Activated CD4-positive, alpha-beta T cell treated with anti-CD3 and anti-CD28 coated beads for 36 hours (primary cell): ENCODE measurements around the gene FOXD3. TPM values are rescaled to one million over a fixed set of nuclear protein-coding genes. Genes with fewer than 3 reads are reported as not detected.
"Not testable (repeated sequence)": the region's sequence is repeated elsewhere in the genome, so short reads cannot be mapped to it uniquely, and the experiment has no call there.

Experiments
- ATAC-seq: fragments of 200-7000 bp; cut with Tn5 transposase; one replicate; pipeline ENCODE4 v1.10.0; 2021; ENCODE audit warnings: mild to moderate bottlenecking, moderate library complexity
- CTCF ChIA-PET: fragments of 350-600 bp; sonication (Branson Sonifier 250); formaldehyde crosslinking; loops from one replicate; lab custom pipeline; 2021; ENCODE audit warnings: antibody characterized with exemption; lab: Charles Lee
- POLR2A ChIA-PET: fragments of 350-600 bp; sonication (Branson Sonifier 250); formaldehyde crosslinking; loops from one replicate; lab custom pipeline; 2021; ENCODE audit warnings: antibody characterized with exemption, inconsistent platforms; lab: Charles Lee
- DNase-seq: peaks from one replicate; pipeline ENCODE4 v3.0.0-alpha.2; 2020
- H3K27ac Mint-ChIP-seq: one replicate; pipeline ENCODE4 v1.8.0; 2021; ENCODE audit warnings: mixed read lengths
- H3K27me3 Mint-ChIP-seq: one replicate; pipeline ENCODE4 v1.8.0; 2021; ENCODE audit warnings: mixed read lengths
- H3K36me3 Mint-ChIP-seq: one replicate; pipeline ENCODE4 v1.8.0; 2021; ENCODE audit warnings: low read depth, mixed read lengths
- H3K4me1 Mint-ChIP-seq: one replicate; pipeline ENCODE4 v1.8.0; 2021; ENCODE audit warnings: mixed read lengths
- H3K4me3 Mint-ChIP-seq: one replicate; pipeline ENCODE4 v1.8.0; 2021; ENCODE audit warnings: mild to moderate bottlenecking, moderate library complexity, mixed read lengths
- H3K9me3 Mint-ChIP-seq: one replicate; pipeline ENCODE4 v1.8.0; 2021; ENCODE audit warnings: low read depth, mixed read lengths
- intact Hi-C, 2 experiments: fragments of 100-400 bp; cut with DNase I in 1 of 2; cut with micrococcal nuclease in 1 of 2; formaldehyde crosslinking; loops; one replicate each; pipeline versions ENCODE4 v1.14.2 to v1.15.1; 2022 to 2024; cut with DNase I, micrococcal nuclease
- total RNA-seq, 2 experiments: library from RNA; stranded (reverse); gene quantifications; one replicate each; pipeline ENCODE4 v1.2.3, GENCODE V29; 2021

The FOXD3 gene
- total RNA-seq, 2 experiments from 2014 or later: not detected

- CTCF ChIA-PET: interaction anchor here (0.6 to 1.1 kb wide), 6 partner anchors 11 to 524 kb away, joined by 3 to 7 read pairs (median 3); no protein-coding TSS in a partner anchor
- Mint-ChIP-seq H3K4me3 (no peak overlapping the region), H3K9me3 (no peaks in the 10 kb centered on the region), H3K27ac (no peak overlapping the region), H3K4me1 (peaks cover 21% of the 10 kb centered on the region), H3K36me3 (no peaks in the 10 kb centered on the region), H3K27me3 (peaks cover 67% of the 10 kb centered on the region)
- ATAC-seq: peak; percentile 4
- POLR2A ChIA-PET: no interaction called here
- DNase-seq: no peak
- intact Hi-C loops: loop anchor here (2.0 to 10.0 kb wide), 4 partner anchors 13 to 915 kb away; partner anchors contain the start of genes EFCAB7 (in 1 of the 2) and ITGB3BP (in 1 of the 2)
Measured at GRCh38 chr1:63329621-63330330, 7.4 kb downstream of the FOXD3 start.

DNA sequence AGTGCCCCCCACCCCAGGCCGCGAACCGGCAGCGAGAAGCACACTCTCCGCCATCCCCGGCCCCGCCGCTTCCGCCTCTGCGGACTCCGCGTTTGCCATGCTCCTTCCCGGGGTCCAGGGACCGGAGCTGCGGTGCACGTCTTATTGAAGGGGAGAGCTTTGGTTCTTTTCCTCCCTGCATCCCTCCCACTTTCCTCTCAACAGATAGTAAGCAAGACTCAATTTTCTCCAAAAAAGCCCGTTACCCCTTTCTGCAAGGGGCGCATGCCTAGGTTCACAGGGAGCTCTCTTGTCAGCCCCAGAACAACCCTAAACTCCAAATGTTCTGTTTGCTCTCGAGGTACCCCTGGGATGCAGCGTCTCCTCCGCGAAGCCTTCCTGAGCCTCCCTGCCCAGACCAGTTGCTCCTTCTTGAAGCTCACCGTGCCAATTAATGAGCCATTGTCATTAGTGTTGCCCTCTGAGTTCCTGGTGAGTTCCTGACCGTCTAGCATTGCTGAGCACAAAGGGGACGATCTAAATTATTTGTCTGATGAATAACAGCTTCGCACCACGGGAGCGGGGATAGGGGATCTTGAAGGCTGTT, 8.1 kb downstream of the FOXD3 start:
- Mint-ChIP-seq H3K27me3 (peaks cover 71% of the 10 kb centered on the region), H3K9me3 (no peaks in the 10 kb centered on the region), H3K4me1 (peaks cover 21% of the 10 kb centered on the region), H3K36me3 (no peaks in the 10 kb centered on the region), H3K4me3 (peak overlapping the region; percentile 42), H3K27ac (no peak overlapping the region)
- ChIA-PET POLR2A (interaction anchor here (0.5 to 0.6 kb wide), 2 partner anchors 26 to 787 kb away, joined by 3 to 5 read pairs; no protein-coding TSS in a partner anchor), CTCF (interaction anchor here (0.6 to 1.9 kb wide), 6 partner anchors 9 to 199 kb away, joined by 3 to 7 read pairs (median 4); no protein-coding TSS in a partner anchor)
- DNase-seq (no peak), ATAC-seq (no peak)
- intact Hi-C loops: loop anchor here in 1 of 2 experiments (2.0 kb wide), 1 partner anchor 14 kb away; no protein-coding TSS in a partner anchor

DNA sequence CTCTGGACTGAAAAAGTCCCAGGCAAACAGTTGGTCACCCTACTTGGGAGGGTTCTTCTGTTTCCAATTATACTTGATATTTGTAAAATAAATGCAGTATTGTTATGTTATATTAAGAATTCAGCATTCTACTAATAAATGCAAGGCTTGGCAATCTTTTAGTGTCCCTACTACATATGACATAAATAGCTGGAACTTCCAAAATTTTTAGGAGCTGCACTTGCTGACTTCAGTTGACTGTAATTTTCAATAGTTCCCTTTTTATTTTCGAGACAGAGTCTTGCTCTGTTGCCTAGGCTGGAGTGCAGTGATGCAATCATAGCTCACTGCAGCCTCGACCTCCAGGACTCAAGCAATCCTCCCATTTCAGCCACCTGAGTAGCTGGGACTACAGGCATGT, 20.0 kb downstream of the FOXD3 start:
- Mint-ChIP-seq H3K27me3 (peaks cover 20% of the 10 kb centered on the region), H3K4me1 (no peaks in the 10 kb centered on the region), H3K9me3 (no peaks in the 10 kb centered on the region), H3K4me3 (no peak overlapping the region), H3K27ac (no peak overlapping the region), H3K36me3 (no peaks in the 10 kb centered on the region)
- ATAC-seq (no peak), DNase-seq (no peak)
- intact Hi-C loops: no loop called here
- ChIA-PET CTCF (no interaction called here), POLR2A (no interaction called here)

DNA sequence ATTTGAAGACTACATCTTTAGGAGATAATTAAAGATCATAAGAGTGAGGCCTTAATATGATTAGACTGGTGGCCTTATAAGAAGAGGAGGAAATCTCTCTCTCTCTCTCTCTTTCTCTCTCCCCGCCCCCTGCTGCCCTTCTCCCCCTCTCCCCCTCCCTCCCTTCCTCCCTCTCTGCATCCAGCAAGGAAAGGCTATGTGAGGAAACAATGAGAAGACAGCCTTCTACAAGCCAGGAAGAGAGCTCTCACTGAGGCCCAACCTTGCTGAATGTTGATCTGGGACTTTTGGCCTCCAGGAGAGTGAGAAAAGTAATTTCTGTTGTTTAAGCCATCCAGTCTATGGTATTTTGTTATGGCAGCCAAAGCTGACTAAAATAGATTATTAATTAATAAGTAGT, 21.6 kb downstream of the FOXD3 start:
- Mint-ChIP-seq H3K4me3 (no peak overlapping the region), H3K9me3 (no peaks in the 10 kb centered on the region), H3K4me1 (no peaks in the 10 kb centered on the region), H3K27ac (no peak overlapping the region), H3K36me3 (no peaks in the 10 kb centered on the region), H3K27me3 (peaks cover 20% of the 10 kb centered on the region)
- no peak for ATAC-seq
- POLR2A ChIA-PET: no interaction called here
- CTCF ChIA-PET: no interaction called here
- intact Hi-C loops: no loop called here
- DNase-seq: no peak

GRCh38 chr1:63350320-63350719, 28.0 kb downstream of the FOXD3 start:
- intact Hi-C loops: no loop called here
- Mint-ChIP-seq H3K4me1 (no peaks in the 10 kb centered on the region), H3K27ac (no peak overlapping the region), H3K9me3 (no peaks in the 10 kb centered on the region), H3K27me3 (peaks cover 17% of the 10 kb centered on the region), H3K36me3 (no peaks in the 10 kb centered on the region), H3K4me3 (no peak overlapping the region)
- ATAC-seq (no peak), DNase-seq (no peak)
- POLR2A ChIA-PET: no interaction called here
- CTCF ChIA-PET: interaction anchor here (0.6 kb wide), 1 partner anchor 64 kb away, joined by 3 read pairs; no protein-coding TSS in a partner anchor

- DNase-seq (no peak), ATAC-seq (no peak)
- H3K27me3 Mint-ChIP-seq: peaks cover 19% of the 10 kb centered on the region
- no peaks in the 10 kb centered on the region for H3K36me3 Mint-ChIP-seq
- H3K4me1 Mint-ChIP-seq: no peaks in the 10 kb centered on the region
- POLR2A ChIA-PET: no interaction called here
- H3K4me3 Mint-ChIP-seq: no peak overlapping the region
- CTCF ChIA-PET: no interaction called here
- no peak overlapping the region for H3K27ac Mint-ChIP-seq
- intact Hi-C loops: no loop called here
- no peaks in the 10 kb centered on the region for H3K9me3 Mint-ChIP-seq
Measured at GRCh38 chr1:63352736-63353135, 30.4 kb downstream of the FOXD3 start.

DNA sequence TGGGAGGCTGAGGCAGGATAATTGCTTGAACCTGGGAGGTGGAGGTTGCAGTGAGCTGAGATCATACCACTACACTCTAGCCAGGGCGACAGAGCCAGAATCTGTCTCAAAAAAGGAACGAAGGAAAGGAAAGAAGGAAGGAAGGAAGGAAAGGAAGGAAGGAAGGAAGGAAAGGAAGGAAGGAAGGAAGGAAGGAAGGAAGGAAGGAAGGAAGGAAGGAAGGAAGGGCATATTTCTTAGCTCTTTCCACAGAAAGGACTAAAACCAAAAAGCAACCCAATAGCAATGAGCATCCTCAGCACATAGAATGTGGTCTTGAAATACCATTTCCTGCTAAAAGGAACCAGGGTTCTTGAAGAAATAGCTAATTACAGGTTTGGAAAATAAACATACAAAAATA, 33.9 kb downstream of the FOXD3 start:
- H3K27me3 Mint-ChIP-seq: peaks cover 21% of the 10 kb centered on the region

GRCh38 chr1:63359561-63359960, 37.2 kb downstream of the FOXD3 start:
- ChIA-PET POLR2A (no interaction called here), CTCF (interaction anchor here (0.6 kb wide), 1 partner anchor 39 kb away, joined by 4 read pairs; no protein-coding TSS in a partner anchor)
- DNase-seq: no peak
- Mint-ChIP-seq H3K27me3 (peaks cover 14% of the 10 kb centered on the region), H3K4me3 (no peak overlapping the region), H3K27ac (no peak overlapping the region), H3K36me3 (no peaks in the 10 kb centered on the region), H3K4me1 (no peaks in the 10 kb centered on the region), H3K9me3 (no peaks in the 10 kb centered on the region)
- intact Hi-C loops: no loop called here
- no peak for ATAC-seq

More for the DNA sequence above, 33.9 kb downstream of the FOXD3 start:
- H3K4me3 Mint-ChIP-seq, POLR2A ChIA-PET, intact Hi-C loops, DNase-seq, H3K36me3 Mint-ChIP-seq, H3K9me3 Mint-ChIP-seq, H3K4me1 Mint-ChIP-seq, ATAC-seq, H3K27ac Mint-ChIP-seq: not testable (repeated sequence)
- CTCF ChIA-PET: interaction anchor here (0.9 to 1.0 kb wide), 2 partner anchors 48 to 207 kb away, joined by 3 read pairs; no protein-coding TSS in a partner anchor

DNA sequence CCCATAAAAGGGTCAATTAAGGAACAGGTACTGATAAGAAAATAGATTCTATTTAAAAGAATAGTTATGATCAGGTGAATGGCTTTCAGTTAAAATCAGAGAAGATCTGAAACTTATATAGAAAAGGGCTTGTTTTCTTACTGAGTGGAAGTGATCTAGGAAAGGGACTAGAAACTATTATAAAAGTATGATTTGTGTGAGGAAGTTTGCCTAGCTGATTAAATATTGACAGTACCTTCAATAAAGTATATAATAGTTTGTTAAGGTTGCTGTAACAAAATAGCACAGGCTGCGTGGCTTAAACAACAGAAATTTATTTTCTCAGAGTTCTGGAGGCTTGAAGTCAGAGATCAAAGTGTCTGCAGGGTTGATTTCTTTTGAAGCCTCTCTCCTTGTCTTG, 39.7 kb downstream of the FOXD3 start:
- no peak overlapping the region for H3K27ac Mint-ChIP-seq

GRCh38 chr1:63362578-63362977, 40.2 kb downstream of the FOXD3 start:
- intact Hi-C loops: no loop called here
- Mint-ChIP-seq H3K9me3 (no peaks in the 10 kb centered on the region), H3K36me3 (no peaks in the 10 kb centered on the region), H3K4me1 (peaks cover 8% of the 10 kb centered on the region), H3K27ac (no peak overlapping the region), H3K27me3 (peaks cover 9% of the 10 kb centered on the region), H3K4me3 (no peak overlapping the region)
- CTCF ChIA-PET: no interaction called here
- no peak for DNase-seq
- ATAC-seq: no peak
- POLR2A ChIA-PET: no interaction called here

More for the DNA sequence above, 39.7 kb downstream of the FOXD3 start:
- Mint-ChIP-seq H3K4me1 (peaks cover 6% of the 10 kb centered on the region), H3K27me3 (peaks cover 9% of the 10 kb centered on the region), H3K4me3 (no peak overlapping the region), H3K9me3 (no peaks in the 10 kb centered on the region), H3K36me3 (no peaks in the 10 kb centered on the region)
- DNase-seq (no peak), ATAC-seq (no peak)
- intact Hi-C loops: no loop called here
- ChIA-PET CTCF (interaction anchor here (0.6 kb wide), 1 partner anchor 229 kb away, joined by 3 read pairs; no protein-coding TSS in a partner anchor), POLR2A (no interaction called here)

DNA sequence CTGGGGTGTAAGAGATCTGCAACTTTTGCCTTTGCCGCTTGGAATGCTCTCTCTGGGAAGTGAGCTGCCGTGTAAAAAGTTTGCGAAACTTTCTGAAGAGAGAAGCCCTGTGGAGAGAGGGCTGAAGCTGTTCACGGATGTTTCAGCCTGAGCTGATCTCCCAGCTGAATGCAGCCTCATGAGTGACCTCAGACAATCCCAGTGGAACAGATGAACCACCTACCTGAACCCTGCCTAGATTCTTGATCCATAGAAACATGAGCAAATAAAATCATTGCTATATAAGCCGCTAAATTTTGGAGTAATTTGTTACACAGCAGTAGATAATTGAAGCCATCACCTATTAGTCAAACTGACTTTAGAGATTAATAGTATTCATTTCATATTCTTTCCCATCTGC, 40.6 kb downstream of the FOXD3 start:
- no peaks in the 10 kb centered on the region for H3K36me3 Mint-ChIP-seq
- intact Hi-C loops: no loop called here
- POLR2A ChIA-PET: interaction anchor here (0.5 kb wide), 1 partner anchor 1805 kb away, joined by 3 read pairs; no protein-coding TSS in a partner anchor
- no peaks in the 10 kb centered on the region for H3K9me3 Mint-ChIP-seq
- CTCF ChIA-PET: no interaction called here
- DNase-seq (no peak), ATAC-seq (no peak)
- no peak overlapping the region for H3K4me3 Mint-ChIP-seq
- no peak overlapping the region for H3K27ac Mint-ChIP-seq
- peaks cover 8% of the 10 kb centered on the region for H3K4me1 Mint-ChIP-seq
- H3K27me3 Mint-ChIP-seq: peaks cover 9% of the 10 kb centered on the region
